Mammary epithelial cell (primary cell): Measurements from ENCODE around the gene STAT1.

ENCODE experiments used
- EZH2 ChIP-seq: IDR thresholded peaks from 2 replicates; pipeline ENCODE4 v1.6.1; 2012; ENCODE audit warnings: low read length, inconsistent platforms, borderline replicate concordance
- TF ChIP-seq, protein P1 (sequence below), 2 donors: IDR thresholded peaks in 1 of 2; conservative IDR thresholded peaks in 1 of 2; 2 replicates each; pipeline ENCODE4 v1.5.1; 2011 to 2012; ENCODE audit warnings: inconsistent platforms in 2 of 2, low read length in 2 of 2, mild to moderate bottlenecking in 2 of 2, control low read depth in 1 of 2, low read depth in 1 of 2; ENCODE audit not compliant: insufficient read depth in 1 of 2; ENCODE audit errors: extremely low read depth in 1 of 2

DNA sequence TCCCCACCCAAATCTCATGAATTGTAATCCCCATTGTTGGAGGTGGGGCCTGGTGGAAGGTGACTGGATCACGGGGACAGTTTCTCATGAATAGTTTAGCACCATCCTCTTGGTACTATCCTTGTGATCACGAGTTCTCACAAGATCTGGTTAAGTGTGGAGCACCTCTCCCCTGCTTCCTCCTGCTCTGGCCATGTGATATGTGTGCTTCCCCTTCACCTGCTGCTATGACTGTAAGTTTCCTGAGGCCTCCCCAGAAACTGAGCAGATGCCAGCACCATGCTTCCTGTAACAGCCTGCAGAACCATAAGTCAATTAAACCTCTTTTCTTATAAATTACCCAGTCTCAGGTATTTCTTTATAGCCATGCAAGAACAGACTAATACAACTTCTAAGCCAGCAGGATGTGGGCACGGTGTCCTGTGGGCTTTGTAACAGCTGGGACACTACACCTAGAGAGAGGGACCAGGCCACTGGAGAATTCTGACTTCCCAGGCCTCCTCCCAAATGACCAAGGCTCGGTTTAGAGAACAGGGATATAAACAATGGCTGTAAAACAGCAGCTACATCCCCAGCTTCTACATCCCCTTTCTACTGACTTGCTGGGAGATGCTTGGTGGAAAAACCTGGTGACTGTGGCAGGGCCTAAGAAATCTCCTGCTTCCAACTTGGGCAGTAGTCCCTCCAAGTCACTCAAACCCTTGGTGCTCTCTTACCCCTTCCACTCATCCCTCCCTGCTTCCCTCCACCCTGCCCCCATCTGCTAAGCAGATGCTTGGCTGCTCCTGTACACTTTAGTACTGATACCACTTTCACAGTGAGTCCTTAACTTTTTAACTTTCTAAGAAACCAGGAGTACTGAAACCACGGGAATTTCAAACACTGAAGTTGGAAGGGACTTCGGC lies 10.3 kb downstream of the STAT1 start:
- TF ChIP-seq, protein P1, sequence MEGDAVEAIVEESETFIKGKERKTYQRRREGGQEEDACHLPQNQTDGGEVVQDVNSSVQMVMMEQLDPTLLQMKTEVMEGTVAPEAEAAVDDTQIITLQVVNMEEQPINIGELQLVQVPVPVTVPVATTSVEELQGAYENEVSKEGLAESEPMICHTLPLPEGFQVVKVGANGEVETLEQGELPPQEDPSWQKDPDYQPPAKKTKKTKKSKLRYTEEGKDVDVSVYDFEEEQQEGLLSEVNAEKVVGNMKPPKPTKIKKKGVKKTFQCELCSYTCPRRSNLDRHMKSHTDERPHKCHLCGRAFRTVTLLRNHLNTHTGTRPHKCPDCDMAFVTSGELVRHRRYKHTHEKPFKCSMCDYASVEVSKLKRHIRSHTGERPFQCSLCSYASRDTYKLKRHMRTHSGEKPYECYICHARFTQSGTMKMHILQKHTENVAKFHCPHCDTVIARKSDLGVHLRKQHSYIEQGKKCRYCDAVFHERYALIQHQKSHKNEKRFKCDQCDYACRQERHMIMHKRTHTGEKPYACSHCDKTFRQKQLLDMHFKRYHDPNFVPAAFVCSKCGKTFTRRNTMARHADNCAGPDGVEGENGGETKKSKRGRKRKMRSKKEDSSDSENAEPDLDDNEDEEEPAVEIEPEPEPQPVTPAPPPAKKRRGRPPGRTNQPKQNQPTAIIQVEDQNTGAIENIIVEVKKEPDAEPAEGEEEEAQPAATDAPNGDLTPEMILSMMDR (conservative IDR thresholded peaks at IDR 0.05 in 1 of 2, IDR thresholded peaks at IDR 0.05 in 1 of 2; ENCODE audit: extremely low read depth in 1 of 2, insufficient read depth in 1 of 2, low read depth in 1 of 2, low read length in 2 of 2) = no peak
- TF ChIP-seq EZH2 = no peak
